ENCODE results near the gene NUCB1.
"Not testable (repeated sequence)": the region's sequence is repeated elsewhere in the genome, so short reads cannot be mapped to it uniquely, and the experiment has no call there.

Gene NUCB1

GRCh38 chr19:48900477-48901406, 630 bp downstream of the NUCB1 start:
- DNase-seq (ENCODE audit: low read depth) = no peak
- TF ChIP-seq CTCF (IDR thresholded peaks at IDR 0.05; ENCODE audit: low read depth, low read length, missing control alignments) = no peak
- peak overlapping the region; percentile 95 for H3K4me3 ChIP-seq (ENCODE audit: low read depth, low read length)

DNA sequence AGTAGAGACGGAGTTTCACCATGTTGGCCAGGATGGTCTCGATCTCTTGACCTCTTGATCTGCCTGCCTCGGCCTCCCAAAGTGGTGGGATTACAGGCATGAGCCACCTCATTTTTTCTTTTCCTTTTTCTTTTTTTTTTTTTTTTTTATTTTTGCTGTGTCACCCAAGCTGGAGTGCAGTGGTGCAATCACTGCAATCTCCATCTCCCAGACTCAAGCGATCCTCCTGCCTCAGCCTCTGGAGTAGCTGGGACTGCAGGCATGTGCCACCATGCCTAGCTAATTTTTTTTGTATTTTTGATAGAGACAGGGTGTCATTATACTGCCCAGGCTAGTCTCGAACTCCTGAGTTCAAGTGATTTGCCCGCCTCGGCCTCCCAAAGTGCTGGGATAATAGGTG, 2.2 kb downstream of the NUCB1 start:
- not testable (repeated sequence) for DNase-seq (ENCODE audit: low read depth); H3K4me3 ChIP-seq (ENCODE audit: low read depth, low read length)

DNA sequence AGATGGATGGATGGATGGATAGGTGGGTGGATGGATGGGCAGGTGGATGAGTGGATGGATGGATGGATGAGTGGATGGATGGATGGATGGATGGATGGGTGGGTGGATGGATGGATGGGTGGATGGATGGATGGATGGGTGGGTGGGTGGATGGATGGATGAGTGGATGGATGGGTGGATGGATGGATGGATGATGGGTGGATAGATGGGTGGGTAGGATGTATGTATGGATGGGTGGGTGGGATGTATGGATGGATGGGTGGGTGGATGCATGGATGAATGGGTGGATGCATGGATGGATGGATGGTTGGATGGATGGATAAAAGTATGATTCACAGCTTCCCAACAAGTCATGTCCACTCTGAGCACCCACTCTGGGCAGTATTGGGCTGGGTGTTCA, 3.7 kb downstream of the NUCB1 start:
- not testable (repeated sequence) for DNase-seq (ENCODE audit: low read depth); H3K4me3 ChIP-seq (ENCODE audit: low read depth, low read length)

DNA sequence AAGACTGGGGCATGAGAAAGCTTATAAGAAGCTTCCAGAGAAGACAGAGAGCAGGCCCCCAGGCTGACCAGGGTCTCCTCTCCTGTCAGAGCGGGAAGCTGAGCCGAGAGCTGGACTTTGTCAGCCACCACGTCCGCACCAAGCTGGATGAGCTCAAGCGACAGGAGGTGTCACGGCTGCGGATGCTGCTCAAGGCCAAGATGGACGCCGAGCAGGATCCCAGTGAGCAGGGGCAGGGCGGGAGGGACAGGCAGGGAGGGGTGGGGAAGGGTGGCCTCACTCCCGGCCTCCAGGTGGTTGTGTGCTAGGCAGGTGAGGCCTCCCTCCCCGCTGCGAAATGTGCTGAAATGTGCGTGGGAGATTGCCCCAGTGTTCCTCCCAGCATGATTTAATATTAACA, 5.6 kb downstream of the NUCB1 start:
- TF ChIP-seq CTCF (IDR thresholded peaks at IDR 0.05; ENCODE audit: low read depth, low read length, missing control alignments) = no peak
- DNase-seq (ENCODE audit: low read depth) = no peak
- H3K4me3 ChIP-seq (ENCODE audit: low read depth, low read length) = no peak overlapping the region

- H3K4me3 ChIP-seq (ENCODE audit: low read depth, low read length) = no peak overlapping the region
- TF ChIP-seq CTCF (IDR thresholded peaks at IDR 0.05; ENCODE audit: low read depth, low read length, missing control alignments) = no peak
- DNase-seq (ENCODE audit: low read depth) = no peak
Measured at GRCh38 chr19:48906324-48906723, 6.2 kb downstream of the NUCB1 start.

- H3K4me3 ChIP-seq (ENCODE audit: low read depth, low read length) = no peak overlapping the region
- TF ChIP-seq CTCF (IDR thresholded peaks at IDR 0.05; ENCODE audit: low read depth, low read length, missing control alignments) = no peak
- DNase-seq (ENCODE audit: low read depth) = no peak
Measured at GRCh38 chr19:48907671-48908070, 7.6 kb downstream of the NUCB1 start.

GRCh38 chr19:48909424-48910077, 9.4 kb downstream of the NUCB1 start:
- DNase-seq (ENCODE audit: low read depth); H3K4me3 ChIP-seq (ENCODE audit: low read depth, low read length): not testable (repeated sequence)

DNA sequence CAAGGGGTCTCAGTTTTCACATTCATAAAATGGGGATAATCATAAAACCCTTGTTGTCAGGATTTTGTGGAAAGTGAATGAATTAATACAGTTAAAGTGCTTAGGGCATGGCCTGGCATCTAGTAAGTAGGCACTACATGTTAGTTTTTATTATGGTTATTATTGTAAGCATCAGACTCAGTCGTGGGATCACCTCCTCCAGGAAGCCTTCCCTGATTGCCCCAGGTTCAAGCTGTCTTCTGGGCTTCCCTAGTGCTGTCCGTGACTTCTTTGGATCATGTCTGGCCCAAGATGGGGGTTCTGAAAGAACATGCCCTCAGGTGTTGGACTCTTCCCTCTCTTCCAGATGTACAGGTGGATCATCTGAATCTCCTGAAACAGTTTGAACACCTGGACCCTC, 10.7 kb downstream of the NUCB1 start:
- no peak overlapping the region for H3K4me3 ChIP-seq (ENCODE audit: low read depth, low read length)
- TF ChIP-seq CTCF (IDR thresholded peaks at IDR 0.05; ENCODE audit: low read depth, low read length, missing control alignments) = no peak
- no peak for DNase-seq (ENCODE audit: low read depth)
